Measurements from ENCODE around the gene MAN2B2.

DNA sequence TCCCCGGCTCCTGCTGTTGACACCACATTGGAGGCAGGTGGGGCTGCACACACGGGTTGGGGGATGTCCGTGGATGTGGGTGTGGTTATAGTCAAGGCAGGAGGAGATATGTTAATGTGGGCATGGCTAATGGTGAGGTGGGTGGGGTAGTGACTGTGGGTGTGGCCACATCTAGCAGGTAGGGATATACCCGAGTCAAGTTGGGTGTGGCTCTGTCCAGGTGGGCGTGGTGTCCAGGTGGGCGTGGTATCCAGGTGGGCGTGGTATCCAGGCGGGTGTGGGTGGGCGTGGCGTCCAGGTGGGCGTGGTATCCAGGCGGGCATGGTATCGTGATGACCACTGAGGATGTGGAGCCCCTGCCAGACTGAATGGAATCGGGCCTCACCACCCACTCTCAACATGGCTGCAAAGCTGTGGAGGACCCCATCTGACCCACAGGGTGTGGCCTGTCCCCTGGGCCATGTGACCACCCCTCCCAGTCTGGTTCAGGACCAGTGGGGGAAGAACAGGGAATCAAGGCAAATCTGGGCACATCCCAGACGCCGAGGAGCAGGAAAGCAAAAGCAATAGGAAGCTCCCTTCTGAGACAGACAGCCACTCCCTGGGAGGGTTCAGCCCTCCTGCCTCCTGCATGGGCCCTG lies 21.0 kb downstream of the MAN2B2 start:
- TF ChIP-seq, protein P1, sequence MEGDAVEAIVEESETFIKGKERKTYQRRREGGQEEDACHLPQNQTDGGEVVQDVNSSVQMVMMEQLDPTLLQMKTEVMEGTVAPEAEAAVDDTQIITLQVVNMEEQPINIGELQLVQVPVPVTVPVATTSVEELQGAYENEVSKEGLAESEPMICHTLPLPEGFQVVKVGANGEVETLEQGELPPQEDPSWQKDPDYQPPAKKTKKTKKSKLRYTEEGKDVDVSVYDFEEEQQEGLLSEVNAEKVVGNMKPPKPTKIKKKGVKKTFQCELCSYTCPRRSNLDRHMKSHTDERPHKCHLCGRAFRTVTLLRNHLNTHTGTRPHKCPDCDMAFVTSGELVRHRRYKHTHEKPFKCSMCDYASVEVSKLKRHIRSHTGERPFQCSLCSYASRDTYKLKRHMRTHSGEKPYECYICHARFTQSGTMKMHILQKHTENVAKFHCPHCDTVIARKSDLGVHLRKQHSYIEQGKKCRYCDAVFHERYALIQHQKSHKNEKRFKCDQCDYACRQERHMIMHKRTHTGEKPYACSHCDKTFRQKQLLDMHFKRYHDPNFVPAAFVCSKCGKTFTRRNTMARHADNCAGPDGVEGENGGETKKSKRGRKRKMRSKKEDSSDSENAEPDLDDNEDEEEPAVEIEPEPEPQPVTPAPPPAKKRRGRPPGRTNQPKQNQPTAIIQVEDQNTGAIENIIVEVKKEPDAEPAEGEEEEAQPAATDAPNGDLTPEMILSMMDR (IDR thresholded peaks at IDR 0.05), result no peak
- TF ChIP-seq POLR2AphosphoS5 (IDR thresholded peaks at IDR 0.05; ENCODE audit: low read depth, low read length), result no peak

Data from Panc1 (cell line).